22Rv1 (cell line): Measurements from ENCODE around the gene MAD1L1.

ENCODE experiments used
- ZFX ChIP-seq: fragments of 450-650 bp; IDR thresholded peaks from 2 replicates; pipeline ENCODE4 v1.6.1; 2017; ENCODE audit warnings: antibody characterized with exemption, borderline replicate concordance
- TF ChIP-seq, protein P1 (sequence below): fragments of 450-650 bp; IDR thresholded peaks from 2 replicates; pipeline ENCODE4 v1.5.1; 2017; ENCODE audit warnings: mild to moderate bottlenecking

GRCh38 chr7:2217206-2217605 lies 15.5 kb downstream of the MAD1L1 start:
- TF ChIP-seq, protein P1, sequence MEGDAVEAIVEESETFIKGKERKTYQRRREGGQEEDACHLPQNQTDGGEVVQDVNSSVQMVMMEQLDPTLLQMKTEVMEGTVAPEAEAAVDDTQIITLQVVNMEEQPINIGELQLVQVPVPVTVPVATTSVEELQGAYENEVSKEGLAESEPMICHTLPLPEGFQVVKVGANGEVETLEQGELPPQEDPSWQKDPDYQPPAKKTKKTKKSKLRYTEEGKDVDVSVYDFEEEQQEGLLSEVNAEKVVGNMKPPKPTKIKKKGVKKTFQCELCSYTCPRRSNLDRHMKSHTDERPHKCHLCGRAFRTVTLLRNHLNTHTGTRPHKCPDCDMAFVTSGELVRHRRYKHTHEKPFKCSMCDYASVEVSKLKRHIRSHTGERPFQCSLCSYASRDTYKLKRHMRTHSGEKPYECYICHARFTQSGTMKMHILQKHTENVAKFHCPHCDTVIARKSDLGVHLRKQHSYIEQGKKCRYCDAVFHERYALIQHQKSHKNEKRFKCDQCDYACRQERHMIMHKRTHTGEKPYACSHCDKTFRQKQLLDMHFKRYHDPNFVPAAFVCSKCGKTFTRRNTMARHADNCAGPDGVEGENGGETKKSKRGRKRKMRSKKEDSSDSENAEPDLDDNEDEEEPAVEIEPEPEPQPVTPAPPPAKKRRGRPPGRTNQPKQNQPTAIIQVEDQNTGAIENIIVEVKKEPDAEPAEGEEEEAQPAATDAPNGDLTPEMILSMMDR: no peak
- no peak for TF ChIP-seq ZFX
